HepG2 (cell line): ENCODE results near the gene ORMDL3. TPM values are rescaled to one million over a fixed set of nuclear protein-coding genes. Genes with fewer than 3 reads are reported as not detected.

Experiments used
- CENPX ChIP-seq: sonication (generic); formaldehyde crosslinking; IDR thresholded peaks from 2 replicates; pipeline ENCODE4 v1.9.0; 2021; ENCODE audit warnings: mild to moderate bottlenecking, missing genetic modification reagents, moderate library complexity
- FOXK2 ChIP-seq: fragments of 450-650 bp; IDR thresholded peaks from 2 replicates; pipeline ENCODE4 v1.6.1; 2016
- HMGA1 ChIP-seq: sonication (generic); formaldehyde crosslinking; conservative IDR thresholded peaks from 2 replicates; pipeline ENCODE4 v1.4.0; 2020; ENCODE audit warnings: missing genetic modification reagents
- HNRNPK ChIP-seq: fragments of 200-400 bp; formaldehyde crosslinking; IDR thresholded peaks from 2 replicates; pipeline ENCODE4 v1.6.1; 2018; ENCODE audit warnings: low read length, low read depth, moderate library complexity, mild to moderate bottlenecking; ENCODE audit not compliant: poor library complexity, severe bottlenecking
- MAF1 ChIP-seq: sonication (generic); formaldehyde crosslinking; IDR thresholded peaks from 2 replicates; pipeline ENCODE4 v1.5.0; 2020; ENCODE audit warnings: missing genetic modification reagents, borderline replicate concordance
- MATR3 ChIP-seq: sonication (generic); formaldehyde crosslinking; IDR thresholded peaks from 2 replicates; pipeline ENCODE4 v1.4.0; 2020; ENCODE audit warnings: missing genetic modification reagents
- SMARCE1 ChIP-seq: fragments of 450-650 bp; IDR thresholded peaks from 2 replicates; pipeline ENCODE4 v1.6.1; 2017; ENCODE audit warnings: borderline replicate concordance
- ZKSCAN5 ChIP-seq: sonication (generic); formaldehyde crosslinking; IDR thresholded peaks from 2 replicates; pipeline ENCODE4 v1.5.1; 2020; ENCODE audit warnings: mild to moderate bottlenecking, missing genetic modification reagents
- ZSCAN9 ChIP-seq: IDR thresholded peaks from 2 replicates; pipeline ENCODE4 v1.6.1; 2016; ENCODE audit warnings: borderline replicate concordance
- polyA plus RNA-seq, 8 experiments: library from polyadenylated mRNA; depleted of rRNA in 3 of 8; stranded (reverse) in 7 of 8; unstranded in 1 of 8; fragments of >200 nt; fragmentation: Illumina TruSeq in 4 of 8; extraction: Trizol in 4 of 8; gene quantifications; 2 replicates each; pipeline versions ENCODE4 v1.2.1 to v1.2.3, GENCODE V29; 2011 to 2016; ENCODE audit warnings: low read depth in 4 of 8, missing spikeins in 1 of 8, mixed read lengths in 1 of 8; ENCODE audit not compliant: insufficient read depth in 1 of 8
- total RNA-seq, 5 experiments: library from RNA; depleted of rRNA; stranded (reverse); fragments of >200 nt; fragmentation: Illumina TruSeq; extraction: Trizol; gene quantifications; 2 replicates each; pipeline ENCODE4 v1.2.3, GENCODE V29; 2016; ENCODE audit warnings: low read depth in 1 of 5
- TF ChIP-seq, protein P1 (sequence below): sonication (generic); formaldehyde crosslinking; IDR thresholded peaks from one replicate; pipeline ENCODE4 v1.5.1; 2020; ENCODE audit warnings: mild to moderate bottlenecking, missing genetic modification reagents; ENCODE audit errors: not compliant biosample characterization
- TF ChIP-seq, protein P2 (sequence below): sonication (generic); formaldehyde crosslinking; IDR thresholded peaks from 2 replicates; pipeline ENCODE4 v1.4.0; 2020; ENCODE audit warnings: missing genetic modification reagents
- TF ChIP-seq, protein P3 (sequence below): IDR thresholded peaks from 2 replicates; pipeline ENCODE4 v1.6.1; 2018; ENCODE audit warnings: missing genetic modification reagents, mild to moderate bottlenecking, missing compliant biosample characterization
- TF ChIP-seq, protein P4 (sequence below): sonication (generic); formaldehyde crosslinking; IDR thresholded peaks from 2 replicates; pipeline ENCODE4 v1.8.0; 2022; ENCODE audit warnings: mild to moderate bottlenecking, missing genetic modification reagents, moderate library complexity
- TF ChIP-seq, protein P5 (sequence below): sonication (generic); formaldehyde crosslinking; IDR thresholded peaks from 2 replicates; pipeline ENCODE4 v1.8.0; 2022; ENCODE audit warnings: mild to moderate bottlenecking, missing genetic modification reagents; ENCODE audit not compliant: insufficient replicate concordance

The ORMDL3 gene
- total and polyA plus RNA-seq, 2 of the 13 experiments (the other 11 are each of a cell fraction or from before 2014, with no cell fraction given), result 181 to 384 TPM

DNA sequence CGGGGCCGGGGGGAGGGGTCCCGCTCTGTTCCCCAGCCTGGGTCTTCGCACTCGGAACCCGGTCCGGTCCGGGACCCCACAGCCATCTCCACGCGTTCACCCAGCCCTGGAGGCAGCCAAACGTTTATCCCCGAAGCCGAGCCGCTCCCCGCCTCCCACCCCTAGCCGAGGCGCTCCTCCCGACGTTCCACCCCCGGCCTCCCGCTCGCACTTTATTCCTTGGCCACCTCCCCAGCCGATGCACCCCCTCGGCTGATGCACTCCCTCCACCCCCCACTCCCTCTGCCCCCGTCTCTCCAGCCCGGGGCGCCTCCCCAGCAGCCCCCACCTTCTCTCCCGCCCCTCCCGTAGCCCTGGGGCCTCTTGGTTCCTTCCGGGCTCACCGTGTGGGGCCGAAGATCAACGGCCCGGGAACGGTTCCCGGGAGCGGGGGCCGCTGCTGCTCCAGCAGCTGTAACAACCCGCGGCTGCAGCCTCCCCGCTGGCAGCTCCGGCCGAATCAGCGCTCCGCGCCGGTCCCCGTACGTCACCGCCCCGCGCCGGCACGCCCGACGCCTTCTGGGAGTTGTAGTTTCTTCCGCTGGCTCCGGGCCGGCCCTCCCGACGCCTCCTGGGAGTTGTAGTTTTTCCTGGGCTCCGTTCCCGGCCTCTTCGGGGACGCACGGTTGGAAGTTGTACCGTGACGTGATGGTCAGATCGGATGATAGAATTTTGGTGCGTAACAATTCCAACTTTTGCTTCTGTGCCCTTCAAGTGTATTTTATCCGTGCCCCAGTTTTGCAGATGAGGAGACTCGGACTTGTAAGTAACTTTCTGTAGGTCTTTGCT lies at the start of gene ORMDL3, which contains the start of gene LRRC3C (continued):
- TF ChIP-seq, protein P1, sequence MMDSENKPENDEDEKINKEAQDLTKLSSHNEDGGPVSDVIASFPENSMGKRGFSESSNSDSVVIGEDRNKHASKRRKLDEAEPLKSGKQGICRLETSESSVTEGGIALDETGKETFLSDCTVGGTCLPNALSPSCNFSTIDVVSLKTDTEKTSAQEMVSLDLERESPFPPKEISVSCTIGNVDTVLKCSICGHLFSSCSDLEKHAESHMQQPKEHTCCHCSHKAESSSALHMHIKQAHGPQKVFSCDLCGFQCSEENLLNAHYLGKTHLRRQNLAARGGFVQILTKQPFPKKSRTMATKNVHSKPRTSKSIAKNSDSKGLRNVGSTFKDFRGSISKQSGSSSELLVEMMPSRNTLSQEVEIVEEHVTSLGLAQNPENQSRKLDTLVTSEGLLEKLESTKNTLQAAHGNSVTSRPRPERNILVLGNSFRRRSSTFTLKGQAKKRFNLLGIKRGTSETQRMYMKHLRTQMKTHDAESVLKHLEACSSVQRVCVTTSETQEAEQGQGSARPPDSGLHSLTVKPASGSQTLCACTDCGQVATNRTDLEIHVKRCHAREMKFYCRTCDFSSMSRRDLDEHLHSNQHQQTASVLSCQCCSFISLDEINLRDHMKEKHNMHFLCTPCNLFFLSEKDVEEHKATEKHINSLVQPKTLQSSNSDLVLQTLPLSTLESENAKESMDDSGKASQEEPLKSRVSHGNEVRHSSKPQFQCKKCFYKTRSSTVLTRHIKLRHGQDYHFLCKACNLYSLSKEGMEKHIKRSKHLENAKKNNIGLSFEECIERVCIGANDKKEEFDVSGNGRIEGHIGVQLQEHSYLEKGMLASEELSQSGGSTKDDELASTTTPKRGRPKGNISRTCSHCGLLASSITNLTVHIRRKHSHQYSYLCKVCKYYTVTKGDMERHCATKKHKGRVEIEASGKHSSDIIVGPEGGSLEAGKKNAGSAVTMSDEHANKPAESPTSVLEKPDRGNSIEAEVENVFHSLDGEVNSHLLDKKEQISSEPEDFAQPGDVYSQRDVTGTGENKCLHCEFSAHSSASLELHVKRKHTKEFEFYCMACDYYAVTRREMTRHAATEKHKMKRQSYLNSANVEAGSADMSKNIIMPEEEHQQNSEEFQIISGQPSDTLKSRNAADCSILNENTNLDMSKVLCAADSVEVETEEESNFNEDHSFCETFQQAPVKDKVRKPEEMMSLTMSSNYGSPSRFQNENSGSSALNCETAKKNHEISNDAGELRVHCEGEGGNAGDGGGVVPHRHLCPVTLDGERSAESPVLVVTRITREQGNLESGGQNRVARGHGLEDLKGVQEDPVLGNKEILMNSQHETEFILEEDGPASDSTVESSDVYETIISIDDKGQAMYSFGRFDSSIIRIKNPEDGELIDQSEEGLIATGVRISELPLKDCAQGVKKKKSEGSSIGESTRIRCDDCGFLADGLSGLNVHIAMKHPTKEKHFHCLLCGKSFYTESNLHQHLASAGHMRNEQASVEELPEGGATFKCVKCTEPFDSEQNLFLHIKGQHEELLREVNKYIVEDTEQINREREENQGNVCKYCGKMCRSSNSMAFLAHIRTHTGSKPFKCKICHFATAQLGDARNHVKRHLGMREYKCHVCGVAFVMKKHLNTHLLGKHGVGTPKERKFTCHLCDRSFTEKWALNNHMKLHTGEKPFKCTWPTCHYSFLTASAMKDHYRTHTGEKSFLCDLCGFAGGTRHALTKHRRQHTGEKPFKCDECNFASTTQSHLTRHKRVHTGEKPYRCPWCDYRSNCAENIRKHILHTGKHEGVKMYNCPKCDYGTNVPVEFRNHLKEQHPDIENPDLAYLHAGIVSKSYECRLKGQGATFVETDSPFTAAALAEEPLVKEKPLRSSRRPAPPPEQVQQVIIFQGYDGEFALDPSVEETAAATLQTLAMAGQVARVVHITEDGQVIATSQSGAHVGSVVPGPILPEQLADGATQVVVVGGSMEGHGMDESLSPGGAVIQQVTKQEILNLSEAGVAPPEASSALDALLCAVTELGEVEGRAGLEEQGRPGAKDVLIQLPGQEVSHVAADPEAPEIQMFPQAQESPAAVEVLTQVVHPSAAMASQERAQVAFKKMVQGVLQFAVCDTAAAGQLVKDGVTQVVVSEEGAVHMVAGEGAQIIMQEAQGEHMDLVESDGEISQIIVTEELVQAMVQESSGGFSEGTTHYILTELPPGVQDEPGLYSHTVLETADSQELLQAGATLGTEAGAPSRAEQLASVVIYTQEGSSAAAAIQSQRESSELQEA (CRISPR knock-in tag), result no peak
- TF ChIP-seq, protein P2, sequence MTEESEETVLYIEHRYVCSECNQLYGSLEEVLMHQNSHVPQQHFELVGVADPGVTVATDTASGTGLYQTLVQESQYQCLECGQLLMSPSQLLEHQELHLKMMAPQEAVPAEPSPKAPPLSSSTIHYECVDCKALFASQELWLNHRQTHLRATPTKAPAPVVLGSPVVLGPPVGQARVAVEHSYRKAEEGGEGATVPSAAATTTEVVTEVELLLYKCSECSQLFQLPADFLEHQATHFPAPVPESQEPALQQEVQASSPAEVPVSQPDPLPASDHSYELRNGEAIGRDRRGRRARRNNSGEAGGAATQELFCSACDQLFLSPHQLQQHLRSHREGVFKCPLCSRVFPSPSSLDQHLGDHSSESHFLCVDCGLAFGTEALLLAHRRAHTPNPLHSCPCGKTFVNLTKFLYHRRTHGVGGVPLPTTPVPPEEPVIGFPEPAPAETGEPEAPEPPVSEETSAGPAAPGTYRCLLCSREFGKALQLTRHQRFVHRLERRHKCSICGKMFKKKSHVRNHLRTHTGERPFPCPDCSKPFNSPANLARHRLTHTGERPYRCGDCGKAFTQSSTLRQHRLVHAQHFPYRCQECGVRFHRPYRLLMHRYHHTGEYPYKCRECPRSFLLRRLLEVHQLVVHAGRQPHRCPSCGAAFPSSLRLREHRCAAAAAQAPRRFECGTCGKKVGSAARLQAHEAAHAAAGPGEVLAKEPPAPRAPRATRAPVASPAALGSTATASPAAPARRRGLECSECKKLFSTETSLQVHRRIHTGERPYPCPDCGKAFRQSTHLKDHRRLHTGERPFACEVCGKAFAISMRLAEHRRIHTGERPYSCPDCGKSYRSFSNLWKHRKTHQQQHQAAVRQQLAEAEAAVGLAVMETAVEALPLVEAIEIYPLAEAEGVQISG (CRISPR knock-in tag), result peak; percentile 95
- TF ChIP-seq, protein P3, sequence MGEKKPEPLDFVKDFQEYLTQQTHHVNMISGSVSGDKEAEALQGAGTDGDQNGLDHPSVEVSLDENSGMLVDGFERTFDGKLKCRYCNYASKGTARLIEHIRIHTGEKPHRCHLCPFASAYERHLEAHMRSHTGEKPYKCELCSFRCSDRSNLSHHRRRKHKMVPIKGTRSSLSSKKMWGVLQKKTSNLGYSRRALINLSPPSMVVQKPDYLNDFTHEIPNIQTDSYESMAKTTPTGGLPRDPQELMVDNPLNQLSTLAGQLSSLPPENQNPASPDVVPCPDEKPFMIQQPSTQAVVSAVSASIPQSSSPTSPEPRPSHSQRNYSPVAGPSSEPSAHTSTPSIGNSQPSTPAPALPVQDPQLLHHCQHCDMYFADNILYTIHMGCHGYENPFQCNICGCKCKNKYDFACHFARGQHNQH (CRISPR knock-in tag), result peak; percentile 87
- TF ChIP-seq HMGA1, result no peak
- TF ChIP-seq ZSCAN9 (CRISPR knock-in tag), result no peak
- no peak for TF ChIP-seq FOXK2
- TF ChIP-seq HNRNPK, result peak; percentile 85
- TF ChIP-seq CENPX (CRISPR knock-in tag), result no peak
- no peak for TF ChIP-seq ZKSCAN5 (CRISPR knock-in tag)
- TF ChIP-seq, protein P4, sequence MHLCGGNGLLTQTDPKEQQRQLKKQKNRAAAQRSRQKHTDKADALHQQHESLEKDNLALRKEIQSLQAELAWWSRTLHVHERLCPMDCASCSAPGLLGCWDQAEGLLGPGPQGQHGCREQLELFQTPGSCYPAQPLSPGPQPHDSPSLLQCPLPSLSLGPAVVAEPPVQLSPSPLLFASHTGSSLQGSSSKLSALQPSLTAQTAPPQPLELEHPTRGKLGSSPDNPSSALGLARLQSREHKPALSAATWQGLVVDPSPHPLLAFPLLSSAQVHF (CRISPR knock-in tag), result 0 out of 2 replicates have a peak, but pooled peaks have one; percentile 66
- no peak for TF ChIP-seq SMARCE1
- TF ChIP-seq MAF1 (CRISPR knock-in tag), result no peak; the same call in 1 of the 2 replicates
- no peak for TF ChIP-seq MATR3 (CRISPR knock-in tag)
- TF ChIP-seq, protein P5, sequence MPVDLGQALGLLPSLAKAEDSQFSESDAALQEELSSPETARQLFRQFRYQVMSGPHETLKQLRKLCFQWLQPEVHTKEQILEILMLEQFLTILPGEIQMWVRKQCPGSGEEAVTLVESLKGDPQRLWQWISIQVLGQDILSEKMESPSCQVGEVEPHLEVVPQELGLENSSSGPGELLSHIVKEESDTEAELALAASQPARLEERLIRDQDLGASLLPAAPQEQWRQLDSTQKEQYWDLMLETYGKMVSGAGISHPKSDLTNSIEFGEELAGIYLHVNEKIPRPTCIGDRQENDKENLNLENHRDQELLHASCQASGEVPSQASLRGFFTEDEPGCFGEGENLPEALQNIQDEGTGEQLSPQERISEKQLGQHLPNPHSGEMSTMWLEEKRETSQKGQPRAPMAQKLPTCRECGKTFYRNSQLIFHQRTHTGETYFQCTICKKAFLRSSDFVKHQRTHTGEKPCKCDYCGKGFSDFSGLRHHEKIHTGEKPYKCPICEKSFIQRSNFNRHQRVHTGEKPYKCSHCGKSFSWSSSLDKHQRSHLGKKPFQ, result peak; percentile 92
